NCI-H526 treated with DMSO at 0.1 percent for 48 hours (cell line): ENCODE results near the gene TSPAN31.
"Not testable (repeated sequence)": the region's sequence is repeated elsewhere in the genome, so short reads cannot be mapped to it uniquely, and the experiment has no call there.

Experiments used
- DNase-seq: peaks from one replicate; lab custom pipeline; 2025; lab: John Stamatoyannopoulos, UW

Gene TSPAN31

DNA sequence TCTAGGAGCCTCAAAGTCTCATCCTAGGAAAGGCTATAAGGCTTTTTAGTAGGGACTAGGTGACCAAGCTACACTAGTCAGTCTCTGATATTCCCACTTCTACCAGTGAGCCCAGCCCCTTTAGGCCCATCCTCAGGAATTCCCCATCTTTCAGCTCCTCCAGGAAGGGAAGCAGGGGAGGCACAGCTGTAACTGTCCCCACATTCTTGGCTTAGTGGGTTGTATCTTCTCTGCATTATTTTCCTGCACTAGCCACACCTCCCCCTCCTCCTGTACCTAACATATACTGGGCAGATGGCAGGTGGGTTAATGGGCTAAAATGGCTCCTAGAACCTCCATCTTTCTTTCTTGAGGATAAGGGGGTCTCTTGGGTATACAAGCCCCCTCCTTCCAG, 22.5 kb downstream of the TSPAN31 start:
- no peak for DNase-seq

DNA sequence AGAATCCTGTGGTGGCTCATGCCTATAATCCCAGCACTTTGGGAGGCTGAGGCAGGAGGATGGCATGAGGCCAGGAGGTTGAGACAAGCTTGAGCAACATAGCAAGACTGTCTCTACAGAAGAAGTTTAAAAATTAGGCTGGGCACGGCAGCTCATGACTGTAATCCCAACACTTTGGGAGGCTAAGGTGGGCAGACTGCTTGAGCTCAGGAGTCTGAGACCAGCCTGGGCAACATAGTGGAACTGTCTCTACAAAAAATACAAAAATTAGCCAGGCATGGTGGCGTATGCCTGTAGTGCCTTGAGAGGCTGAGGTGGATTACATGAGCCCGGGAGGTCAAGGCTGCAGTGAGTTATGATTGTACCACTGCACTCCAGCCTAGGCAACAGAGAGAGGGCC, 23.0 kb downstream of the TSPAN31 start:
- no peak for DNase-seq

DNA sequence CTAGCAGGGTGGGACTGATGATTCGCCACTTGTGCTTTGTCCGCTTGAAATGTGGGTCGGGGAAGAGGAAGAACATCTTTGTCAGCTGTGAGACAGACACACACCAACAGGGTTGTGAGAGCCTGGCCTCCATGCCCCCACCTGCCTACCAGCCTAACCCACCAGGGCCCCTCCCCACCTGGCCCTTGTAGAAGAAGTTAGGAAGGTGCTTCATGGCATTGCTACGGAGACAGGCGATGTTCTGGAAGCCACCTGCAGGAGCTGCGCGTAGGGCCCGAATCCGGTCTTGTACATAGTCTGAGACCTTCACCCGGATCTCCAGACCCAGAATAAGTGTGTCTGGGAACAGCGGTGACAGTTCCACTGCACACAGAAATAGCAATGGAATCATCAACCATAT, 24.8 kb downstream of the TSPAN31 start:
- no peak for DNase-seq

DNA sequence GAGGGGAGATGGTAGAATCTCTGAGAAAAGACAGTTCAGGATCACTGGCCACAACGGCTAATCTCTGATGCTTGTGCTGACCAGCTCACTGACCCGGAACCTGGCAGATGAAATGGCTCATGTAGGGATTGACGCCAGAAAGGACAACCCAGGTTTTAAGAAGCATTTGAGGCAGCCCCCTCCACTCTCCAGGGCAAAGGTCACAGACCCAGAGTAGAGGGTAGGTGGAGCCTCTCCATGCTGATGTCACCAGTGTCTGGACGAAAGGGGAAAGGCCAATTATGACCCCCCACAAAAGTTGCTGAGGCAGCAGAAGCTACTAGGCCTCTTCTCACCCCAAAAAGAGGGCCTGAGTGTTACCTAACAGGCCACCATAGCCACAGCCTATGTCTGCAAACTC, 25.9 kb downstream of the TSPAN31 start:
- DNase-seq, result no peak

DNA sequence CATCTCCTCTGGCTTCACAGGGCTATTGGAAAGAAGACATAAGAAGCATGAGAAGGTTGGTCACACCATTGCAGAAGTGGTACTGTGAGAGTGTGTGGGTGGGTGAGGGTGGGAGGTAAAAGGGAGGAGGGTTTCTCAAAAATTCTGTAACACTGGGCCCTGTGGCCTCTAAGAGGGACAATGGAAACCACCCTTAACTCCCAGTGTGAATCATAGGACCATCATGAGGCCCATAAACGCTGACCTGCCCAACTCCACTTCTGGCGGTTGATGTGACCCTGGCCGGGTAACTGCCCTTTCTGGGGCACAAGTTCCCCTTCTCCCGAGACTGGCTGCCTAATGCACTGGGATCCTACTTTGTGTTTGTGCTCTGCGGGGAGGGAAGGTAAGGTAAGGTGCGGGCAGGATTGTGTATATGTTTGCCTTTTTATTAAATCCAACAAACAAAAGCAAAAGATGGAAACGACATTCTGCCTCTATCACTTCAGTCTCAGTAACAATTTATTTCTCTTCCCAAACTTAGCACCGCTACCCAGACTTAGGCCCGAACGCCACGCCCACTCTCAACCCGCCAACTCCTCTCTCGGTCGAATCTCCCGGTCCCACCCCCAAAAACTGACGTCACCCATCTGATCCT, 26.5 kb downstream of the TSPAN31 start:
- peak; percentile 88 for DNase-seq

DNA sequence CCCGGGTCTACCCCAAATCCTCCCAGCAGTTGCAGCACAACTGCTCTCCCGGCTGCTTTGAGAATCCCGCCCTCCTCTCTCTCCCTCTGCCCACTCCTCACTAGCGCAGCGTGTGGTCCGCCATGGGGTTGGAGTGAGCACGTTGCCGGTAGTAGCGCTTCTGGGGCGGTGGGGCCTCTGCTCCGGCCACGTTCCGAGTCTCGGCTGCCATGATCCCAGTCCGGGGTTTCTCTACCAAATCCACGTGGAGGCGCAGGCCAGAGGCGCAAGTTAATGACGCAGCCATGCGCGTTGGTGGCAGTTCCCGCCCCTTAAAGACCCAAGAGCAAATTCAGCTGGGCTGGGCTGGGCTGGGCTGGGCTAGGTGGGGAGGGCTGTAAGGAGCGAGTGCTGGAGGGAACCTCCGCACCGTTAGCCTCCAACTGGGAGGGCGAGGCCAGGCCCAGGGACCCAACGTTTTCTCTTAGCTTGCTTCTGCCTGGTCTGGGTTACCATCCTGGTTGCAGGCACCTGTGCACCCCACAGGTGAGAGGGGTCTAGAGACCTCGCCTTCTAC, 27.1 kb downstream of the TSPAN31 start, which contains the start of gene METTL1:
METTL1 (minus strand) TSS at position 233 of the 556 bp plus-strand sequence; CDS start at position 211, 22 bp downstream.
- peak; percentile 91 for DNase-seq

DNA sequence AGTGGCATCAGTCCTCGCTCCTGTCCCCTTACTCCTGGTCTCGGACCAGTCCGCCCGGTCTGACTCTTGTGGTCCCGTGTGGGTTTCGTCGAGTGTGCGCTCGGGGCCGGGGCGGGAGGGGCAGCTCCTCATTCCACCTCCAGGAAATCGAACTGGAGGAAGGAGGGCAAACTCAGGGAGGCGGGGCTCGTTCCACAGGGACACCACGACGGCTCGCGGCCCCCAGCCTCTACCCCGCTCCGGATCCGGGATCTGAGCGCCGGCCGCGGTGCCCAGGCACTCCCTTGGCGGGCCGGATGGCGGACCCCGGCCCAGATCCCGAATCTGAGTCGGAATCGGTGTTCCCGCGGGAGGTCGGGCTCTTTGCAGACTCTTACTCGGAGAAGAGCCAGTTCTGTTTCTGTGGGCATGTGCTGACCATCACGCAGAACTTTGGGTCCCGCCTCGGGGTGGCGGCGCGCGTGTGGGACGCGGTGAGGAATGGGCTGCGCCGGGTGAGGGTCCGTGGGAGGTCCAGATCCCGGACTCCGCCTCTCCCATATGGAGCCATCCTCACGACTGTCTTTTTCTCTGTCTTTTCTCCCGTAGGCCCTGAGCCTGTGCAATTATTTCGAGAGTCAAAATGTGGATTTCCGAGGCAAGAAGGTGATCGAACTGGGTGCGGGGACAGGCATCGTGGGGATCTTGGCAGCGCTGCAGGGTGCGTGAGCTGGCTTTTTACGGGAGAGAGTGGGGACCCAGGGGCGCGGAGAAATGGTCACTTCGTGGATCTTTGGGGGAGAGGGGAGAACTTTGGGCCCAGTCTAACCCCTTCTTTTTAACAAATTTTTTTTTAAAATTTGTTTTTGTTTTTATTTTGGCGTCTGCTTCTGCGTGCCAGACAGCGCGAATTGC, 27.8 kb downstream of the TSPAN31 start, which contains the start of gene EEF1AKMT3:
EEF1AKMT3 (plus strand) TSS at position 186 of the 894 bp plus-strand sequence; CDS start at position 297, 111 bp downstream.
- no peak for DNase-seq

DNA sequence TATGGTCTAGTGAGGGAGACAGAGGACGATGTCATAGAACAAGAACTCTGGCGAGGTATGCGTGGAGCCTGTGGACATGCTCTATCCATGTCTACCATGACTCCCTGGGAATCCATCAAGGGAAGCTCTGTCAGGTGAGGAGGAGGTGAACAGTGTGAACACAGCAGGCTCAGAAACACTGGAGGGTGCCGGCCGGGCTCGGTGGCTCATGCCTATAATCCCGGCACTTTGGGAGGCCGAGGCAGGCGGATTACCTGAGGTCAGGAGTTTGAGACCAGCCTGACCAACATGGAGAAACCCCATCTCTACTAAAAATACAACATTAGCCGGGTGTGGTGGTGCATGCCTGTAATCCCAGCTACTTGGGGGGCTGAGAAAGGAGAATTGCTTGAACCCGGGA, 29.8 kb downstream of the TSPAN31 start:
- not testable (repeated sequence) for DNase-seq

DNA sequence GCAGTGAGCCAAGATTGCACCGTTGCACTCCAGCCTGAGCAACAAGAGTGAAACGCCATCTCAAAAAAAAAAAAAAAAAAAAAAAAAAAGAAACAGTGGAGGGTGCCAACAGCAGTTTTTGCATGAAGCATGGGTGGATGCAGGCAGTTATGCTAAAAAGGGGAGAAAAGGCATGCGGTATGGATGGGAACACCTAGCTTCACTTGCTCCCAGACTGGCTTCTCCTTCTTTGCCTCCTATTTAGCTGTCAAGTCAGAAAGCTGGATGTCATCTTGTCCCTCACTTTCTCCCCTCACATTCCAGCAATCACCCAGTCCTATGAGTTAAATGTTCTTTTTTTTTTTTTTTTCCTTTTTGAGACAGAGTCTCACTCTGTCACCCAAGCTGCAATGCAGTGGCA, 30.2 kb downstream of the TSPAN31 start:
- no peak for DNase-seq

DNA sequence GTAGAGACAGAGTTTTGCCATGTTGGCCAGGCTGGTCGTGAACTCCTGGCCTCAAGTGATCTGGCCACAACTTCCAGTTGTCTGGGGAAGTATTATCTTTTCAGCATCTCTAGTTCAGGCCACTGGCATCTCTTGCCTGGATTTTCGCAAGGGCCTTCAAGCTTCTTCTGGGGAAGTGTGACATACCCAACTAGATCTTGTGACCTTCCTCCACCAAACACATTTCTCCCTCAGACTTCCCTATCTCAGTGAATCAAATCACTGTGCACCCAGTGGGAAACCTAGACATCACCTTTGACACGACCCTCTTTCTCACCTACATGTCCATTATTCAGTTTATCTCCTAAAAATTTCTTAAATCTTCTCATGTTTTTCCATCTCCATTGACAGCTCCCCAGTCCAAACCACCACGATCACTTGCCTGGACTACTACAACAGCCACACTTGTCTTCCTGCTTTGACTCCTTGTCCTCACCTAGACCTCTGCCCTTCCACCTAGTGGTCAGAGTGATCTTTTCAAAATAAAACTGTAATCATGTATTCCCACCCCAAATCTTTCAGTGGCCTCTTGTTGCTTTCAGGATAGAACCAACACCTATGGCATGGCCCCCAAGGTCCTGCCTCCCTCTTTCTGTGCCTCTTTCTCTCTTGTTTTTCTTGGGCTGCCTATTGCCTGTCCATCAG, 30.9 kb downstream of the TSPAN31 start:
- no peak for DNase-seq

DNA sequence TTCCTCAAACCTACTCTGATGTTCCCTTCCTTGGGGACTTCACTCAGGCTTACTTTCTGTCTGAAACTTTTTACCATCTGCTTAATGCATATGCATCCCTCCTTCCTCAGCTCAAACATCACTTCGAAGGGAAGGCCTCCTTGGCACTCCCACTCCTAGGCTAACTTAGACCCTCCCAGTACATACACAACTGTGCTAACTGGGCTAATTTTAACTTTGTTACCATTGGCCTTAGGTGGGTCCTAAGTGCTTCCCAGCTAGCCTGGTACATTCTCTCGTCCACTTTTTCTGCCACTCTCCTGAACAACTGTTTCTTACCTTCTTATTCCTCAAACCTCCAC, 31.4 kb downstream of the TSPAN31 start:
- DNase-seq, result no peak

DNA sequence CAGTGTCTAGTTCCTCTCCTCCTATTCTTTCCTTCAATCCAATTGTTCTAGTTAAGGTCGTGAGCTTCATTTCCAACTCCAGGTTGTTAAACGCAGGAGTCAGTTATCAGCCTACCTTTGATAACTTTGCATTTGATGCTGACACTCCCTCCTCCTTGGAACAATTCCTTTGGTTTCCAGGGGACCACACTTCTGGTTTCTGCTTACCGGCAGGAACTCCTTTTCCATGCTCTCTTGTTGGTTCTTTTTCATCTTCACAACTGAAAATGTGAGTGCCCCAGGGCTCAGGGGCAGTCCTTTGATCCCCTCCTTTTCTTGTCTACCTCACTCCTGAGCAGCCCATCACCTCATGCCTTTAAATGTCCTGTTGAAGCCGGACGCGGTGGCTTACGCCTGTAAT, 32.5 kb downstream of the TSPAN31 start:
- no peak for DNase-seq

DNA sequence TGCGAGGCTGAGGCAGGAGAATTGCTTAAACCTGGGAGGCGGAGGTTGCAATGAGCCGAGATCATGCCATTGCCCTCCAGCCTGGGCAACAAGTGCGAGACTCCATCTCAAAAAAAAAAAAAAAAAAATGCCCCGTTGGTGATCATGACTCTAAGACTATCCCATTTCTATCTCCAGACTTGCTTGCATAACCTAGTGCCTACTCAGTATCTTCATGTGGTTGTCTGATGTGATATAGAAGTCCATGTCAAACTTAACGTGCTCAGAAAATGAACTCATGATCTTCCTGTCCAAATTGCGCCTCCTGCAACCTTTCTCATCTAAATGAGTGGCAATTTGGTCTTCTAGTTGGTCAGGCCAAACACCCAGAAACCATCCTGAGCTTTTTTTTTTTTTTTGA, 33.1 kb downstream of the TSPAN31 start:
- DNase-seq, result no peak

DNA sequence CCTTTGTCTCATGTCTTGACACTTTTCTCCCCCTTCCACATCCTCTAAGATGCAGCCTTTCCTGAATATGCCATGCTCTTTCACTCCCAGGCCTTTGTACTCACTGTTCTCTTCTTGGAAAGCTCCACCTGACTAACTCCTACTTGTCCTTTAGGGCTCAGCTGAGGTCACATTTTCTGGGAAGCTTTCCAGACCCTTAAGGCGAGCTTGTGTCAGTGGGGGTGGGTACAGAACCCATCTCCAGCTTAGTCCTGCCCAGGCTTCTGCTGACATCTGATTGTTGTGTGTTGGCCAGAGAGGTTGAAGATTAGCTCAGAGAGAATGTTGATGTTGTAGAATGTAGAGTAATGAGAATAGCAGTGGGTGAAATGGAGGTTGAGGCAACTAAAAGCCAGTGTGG, 34.9 kb downstream of the TSPAN31 start:
- no peak for DNase-seq

DNA sequence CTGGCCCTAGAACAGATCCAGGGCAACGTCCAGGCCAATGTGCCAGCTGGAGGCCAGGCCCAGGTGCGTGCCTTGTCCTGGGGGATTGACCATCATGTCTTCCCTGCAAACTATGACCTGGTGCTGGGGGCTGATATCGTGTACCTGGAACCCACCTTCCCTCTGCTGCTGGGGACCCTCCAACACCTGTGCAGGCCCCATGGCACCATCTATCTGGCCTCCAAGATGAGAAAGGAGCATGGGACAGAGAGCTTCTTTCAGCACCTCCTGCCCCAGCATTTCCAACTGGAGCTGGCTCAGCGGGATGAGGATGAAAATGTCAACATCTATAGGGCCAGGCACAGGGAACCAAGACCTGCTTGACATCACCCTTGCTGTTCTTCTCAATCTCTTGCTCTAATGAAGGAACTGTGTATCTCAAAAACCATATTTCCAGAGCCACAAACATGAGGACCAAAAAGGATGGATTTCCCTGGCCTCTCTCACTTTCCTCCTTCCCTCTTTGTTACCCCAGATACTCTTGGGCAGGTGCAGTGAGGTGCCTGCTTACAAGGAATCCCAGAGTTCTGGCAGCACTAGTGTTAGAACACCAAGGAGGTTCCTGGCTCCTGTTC, 35.6 kb downstream of the TSPAN31 start:
- no peak for DNase-seq

DNA sequence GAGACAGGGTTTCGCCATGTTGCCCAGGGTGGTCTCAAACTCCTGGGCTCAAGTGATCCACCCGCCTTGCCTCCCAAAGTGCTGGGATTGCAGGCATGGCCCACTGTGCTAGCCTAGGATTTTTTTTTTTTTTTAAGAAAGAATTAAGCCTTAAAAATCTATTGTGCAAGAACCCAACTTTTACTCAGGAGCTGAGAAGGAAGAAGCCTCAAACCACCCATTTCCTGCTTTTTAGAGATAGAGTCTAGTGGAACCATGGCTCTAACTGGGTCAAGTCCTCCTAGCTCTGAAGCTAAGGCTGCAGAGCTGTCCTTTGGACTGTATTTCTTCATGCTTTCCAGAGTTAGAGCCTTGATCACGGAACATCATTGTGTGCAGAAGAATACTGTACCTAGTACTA, 36.4 kb downstream of the TSPAN31 start:
- no peak for DNase-seq

DNA sequence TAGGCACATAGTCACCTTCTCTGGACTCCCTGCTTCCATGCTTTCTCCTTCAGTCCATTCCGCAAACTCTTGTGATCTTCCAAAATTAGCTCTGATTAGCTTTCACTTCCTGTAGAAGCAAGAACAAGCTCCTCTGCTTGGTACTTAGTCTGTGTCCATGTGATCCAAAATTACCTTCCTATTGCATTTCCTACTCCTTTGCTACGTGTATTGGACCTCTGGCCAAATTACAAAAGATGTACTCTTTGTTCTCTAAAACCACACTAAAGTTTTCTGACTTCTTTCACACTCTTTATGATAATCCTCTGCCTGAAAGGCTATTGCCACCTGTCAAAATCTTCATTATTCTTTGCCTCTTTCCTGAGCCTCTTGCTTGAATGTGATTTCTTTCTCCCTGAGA, 37.0 kb downstream of the TSPAN31 start:
- no peak for DNase-seq

DNA sequence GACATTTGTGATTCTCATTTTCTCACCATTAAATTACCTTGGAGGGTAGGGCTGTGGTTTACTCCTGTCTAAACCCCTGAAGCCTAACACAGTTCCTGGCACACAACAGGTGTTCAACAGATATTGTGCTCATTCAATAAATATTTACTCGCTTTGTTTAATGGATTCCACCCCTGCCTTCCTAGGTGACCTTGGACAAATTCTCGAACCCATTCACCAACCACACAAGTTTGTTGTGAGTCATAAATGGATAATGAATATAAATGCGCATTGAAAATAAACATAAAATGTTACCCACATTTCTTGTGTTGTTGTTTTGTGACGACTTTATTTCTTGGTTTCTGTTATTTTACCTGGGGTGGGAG, 37.4 kb downstream of the TSPAN31 start:
- DNase-seq, result no peak

DNA sequence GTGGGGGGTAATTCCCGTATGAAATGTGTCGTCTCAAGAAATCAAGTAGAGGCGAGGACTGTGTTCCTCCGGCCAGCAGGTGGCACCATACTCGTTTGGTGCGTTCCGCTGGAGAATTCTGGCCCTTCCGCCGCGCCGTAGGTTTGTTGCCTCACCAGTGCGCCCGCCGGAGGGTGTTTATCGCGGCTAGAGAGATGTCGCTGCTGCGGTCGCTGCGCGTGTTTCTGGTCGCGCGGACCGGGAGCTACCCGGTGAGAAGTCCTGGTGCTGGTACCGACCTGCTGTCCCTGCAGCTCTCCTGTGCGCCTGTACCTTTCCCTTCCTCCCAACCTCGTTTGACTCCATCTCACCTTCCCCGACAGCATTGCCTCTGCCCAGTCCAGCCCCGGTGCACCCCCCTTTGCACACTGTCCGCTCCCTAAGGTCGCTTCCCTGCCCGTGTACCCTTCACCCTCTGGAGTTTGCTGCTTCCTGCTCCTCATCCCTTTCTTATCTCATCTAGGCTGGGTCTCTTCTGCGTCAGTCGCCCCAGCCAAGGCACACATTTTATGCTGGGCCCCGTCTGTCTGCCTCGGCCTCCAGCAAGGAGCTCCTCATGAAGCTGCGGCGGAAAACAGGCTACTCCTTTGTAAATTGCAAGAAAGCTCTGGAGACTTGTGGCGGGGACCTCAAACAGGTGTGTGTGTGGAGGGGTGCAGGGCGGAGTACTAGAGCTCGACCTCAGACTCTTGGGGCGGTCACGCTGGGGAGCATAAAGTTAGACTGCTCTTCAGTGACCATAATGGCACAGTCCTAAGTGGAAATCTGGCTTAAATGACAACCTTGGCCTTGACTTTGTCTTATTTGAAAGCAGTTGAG, 38.0 kb downstream of the TSPAN31 start, which contains the start of gene TSFM:
TSFM (plus strand) TSS at position 180 of the 858 bp plus-strand sequence; CDS start at position 195, 15 bp downstream.
- DNase-seq, result peak; percentile 81

DNA sequence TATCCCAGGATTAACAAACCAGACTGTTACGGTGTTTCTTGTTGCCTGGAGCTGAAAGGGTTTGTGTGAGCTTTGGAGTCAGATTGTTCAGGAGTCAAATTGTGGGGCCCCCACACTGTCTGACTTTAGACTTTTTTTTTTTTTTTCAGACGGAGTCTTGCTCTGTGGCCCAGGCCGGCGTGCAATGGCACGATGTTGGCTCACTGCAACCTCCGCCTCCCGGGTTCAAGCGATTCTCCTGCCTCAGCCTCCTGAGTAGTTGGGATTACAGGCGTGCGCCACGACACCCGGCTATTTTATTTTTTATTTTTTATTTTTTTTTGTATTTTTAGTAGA, 38.6 kb downstream of the TSPAN31 start:
- DNase-seq, result no peak

DNA sequence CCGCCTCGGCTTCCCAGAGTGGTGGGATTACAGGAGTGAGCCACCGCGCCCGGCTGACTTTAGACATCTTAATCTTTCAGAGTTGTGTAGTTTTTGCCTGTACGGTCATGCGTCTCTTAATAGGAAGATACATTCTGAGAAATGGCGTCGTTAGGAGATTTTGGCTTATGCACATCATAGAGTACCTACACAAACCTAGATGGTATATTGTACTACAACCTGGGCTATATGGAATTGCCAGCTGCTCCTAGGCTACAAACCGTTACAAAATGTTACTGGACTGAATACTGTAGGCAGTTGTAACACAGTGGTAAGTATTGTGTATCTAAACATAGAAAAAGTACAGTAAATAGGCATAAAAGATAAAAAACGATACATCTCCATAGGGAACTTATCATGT, 39.0 kb downstream of the TSPAN31 start:
- DNase-seq, result no peak
